HEK293 (cell line): ENCODE results near the gene PLEKHG5.

ENCODE experiments used
- CTCF ChIA-PET: fragments of 350-600 bp; formaldehyde crosslinking; extraction: SDS; loops from one replicate; lab custom pipeline; 2021; ENCODE audit warnings: antibody characterized with exemption; lab: Yijun Ruan, JAX
- POLR2A ChIA-PET: fragments of 300-600 bp; formaldehyde crosslinking; extraction: SDS; loops from one replicate; lab custom pipeline; 2020; ENCODE audit warnings: antibody characterized with exemption, inconsistent platforms; lab: Yijun Ruan, JAX
- H3K27ac ChIP-seq: fragments of 200-500 bp; sonication (Bioruptor generic); 2 replicates; pipeline ENCODE4 v1.5.1; 2014; ENCODE audit warnings: low read depth, low read length, control low read depth, inconsistent platforms; ENCODE audit errors: extremely low read depth
- H3K36me3 ChIP-seq, 2 experiments: fragments of 200-500 bp in 1 of 2; sonication (Bioruptor generic) in 1 of 2; 1 replicate in 1 of 2; 2 replicates in 1 of 2; pipeline ENCODE4 v1.5.1; 2014 to 2017; ENCODE audit warnings: inconsistent platforms in 2 of 2, low read length in 2 of 2; ENCODE audit not compliant: control insufficient read depth in 2 of 2, insufficient read depth in 1 of 2
- H3K4me1 ChIP-seq: fragments of 200-500 bp; sonication (Bioruptor generic); 2 replicates; pipeline ENCODE4 v1.5.1; 2014; ENCODE audit warnings: mild to moderate bottlenecking, low read length, inconsistent platforms; ENCODE audit not compliant: control insufficient read depth, insufficient read depth
- H3K4me3 ChIP-seq: 2 replicates; pipeline ENCODE4 v1.5.1; 2011; ENCODE audit warnings: low read depth, mild to moderate bottlenecking, control low read depth, low read length, moderate library complexity
- H3K9me3 ChIP-seq: fragments of 200-500 bp; sonication (Bioruptor generic); 2 replicates; pipeline ENCODE4 v1.5.1; 2014; ENCODE audit warnings: low read depth, low read length, inconsistent platforms; ENCODE audit not compliant: control insufficient read depth, insufficient read depth
- EGR2 ChIP-seq: fragments of 450-650 bp; formaldehyde crosslinking; IDR thresholded peaks from 2 replicates; pipeline ENCODE4 v1.5.1; 2016; ENCODE audit warnings: low read depth, missing biosample characterization, missing genetic modification characterization
- HOXC10 ChIP-seq: sonication (generic); formaldehyde crosslinking; IDR thresholded peaks from 2 replicates; pipeline ENCODE4 v1.8.1; 2023; ENCODE audit warnings: mild to moderate bottlenecking, missing genetic modification reagents
- HOXD13 ChIP-seq: sonication (generic); formaldehyde crosslinking; IDR thresholded peaks from 2 replicates; pipeline ENCODE4 v1.8.0; 2022; ENCODE audit warnings: missing genetic modification reagents, borderline replicate concordance
- PRDM4 ChIP-seq: fragments of 450-650 bp; formaldehyde crosslinking; IDR thresholded peaks from 2 replicates; pipeline ENCODE4 v1.5.1; 2017; ENCODE audit warnings: missing biosample characterization, missing genetic modification characterization
- SP2 ChIP-seq: fragments of 450-650 bp; formaldehyde crosslinking; IDR thresholded peaks from 2 replicates; pipeline ENCODE4 v1.5.1; 2016; ENCODE audit warnings: missing biosample characterization, missing genetic modification characterization
- YY2 ChIP-seq: fragments of 450-650 bp; formaldehyde crosslinking; IDR thresholded peaks from 2 replicates; pipeline ENCODE4 v1.5.1; 2016; ENCODE audit warnings: missing biosample characterization, missing genetic modification characterization
- ZBTB17 ChIP-seq: fragments of 450-650 bp; formaldehyde crosslinking; IDR thresholded peaks from 2 replicates; pipeline ENCODE4 v1.5.1; 2016; ENCODE audit warnings: missing biosample characterization, missing genetic modification characterization
- ZFHX2 ChIP-seq: fragments of 450-650 bp; formaldehyde crosslinking; conservative IDR thresholded peaks from 2 replicates; pipeline ENCODE4 v1.5.1; 2016; ENCODE audit warnings: missing biosample characterization, missing genetic modification characterization
- ZNF10 ChIP-seq: fragments of 450-650 bp; formaldehyde crosslinking; IDR thresholded peaks from 2 replicates; pipeline ENCODE4 v1.5.1; 2017; ENCODE audit warnings: missing biosample characterization, missing genetic modification characterization
- ZNF133 ChIP-seq: fragments of 450-650 bp; formaldehyde crosslinking; IDR thresholded peaks from 2 replicates; pipeline ENCODE4 v1.5.1; 2016; ENCODE audit warnings: missing biosample characterization, missing genetic modification characterization
- ZNF202 ChIP-seq: fragments of 450-650 bp; formaldehyde crosslinking; IDR thresholded peaks from 2 replicates; pipeline ENCODE4 v1.5.1; 2016; ENCODE audit warnings: missing biosample characterization, missing genetic modification characterization, borderline replicate concordance
- ZNF23 ChIP-seq: fragments of 450-650 bp; formaldehyde crosslinking; IDR thresholded peaks from 2 replicates; pipeline ENCODE4 v1.5.1; 2016; ENCODE audit warnings: missing biosample characterization, missing genetic modification characterization, borderline replicate concordance
- ZNF394 ChIP-seq: fragments of 450-650 bp; formaldehyde crosslinking; IDR thresholded peaks from 2 replicates; pipeline ENCODE4 v1.5.1; 2016; ENCODE audit warnings: missing biosample characterization, missing genetic modification characterization, mild to moderate bottlenecking, moderate library complexity, borderline replicate concordance
- ZNF48 ChIP-seq: fragments of 450-650 bp; formaldehyde crosslinking; IDR thresholded peaks from 2 replicates; pipeline ENCODE4 v1.5.1; 2016; ENCODE audit warnings: missing biosample characterization, missing genetic modification characterization
- ZNF624 ChIP-seq: fragments of 450-650 bp; formaldehyde crosslinking; IDR thresholded peaks from 2 replicates; pipeline ENCODE4 v1.5.1; 2017; ENCODE audit warnings: missing biosample characterization, missing genetic modification characterization
- ZNF654 ChIP-seq: fragments of 450-650 bp; formaldehyde crosslinking; IDR thresholded peaks from 2 replicates; pipeline ENCODE4 v1.5.1; 2016; ENCODE audit warnings: low read depth, missing biosample characterization, missing genetic modification characterization
- TF ChIP-seq, protein P1 (sequence below): fragments of 450-650 bp; formaldehyde crosslinking; IDR thresholded peaks from 2 replicates; pipeline ENCODE4 v1.5.1; 2016; ENCODE audit warnings: missing biosample characterization, missing genetic modification characterization
- TF ChIP-seq, protein P2 (sequence below): fragments of 450-650 bp; formaldehyde crosslinking; IDR thresholded peaks from 2 replicates; pipeline ENCODE4 v1.5.1; 2016; ENCODE audit warnings: missing biosample characterization, missing genetic modification characterization

The PLEKHG5 gene

GRCh38 chr1:6462412-6463119 is 28.9 kb downstream of the PLEKHG5 start (continued):
- TF ChIP-seq, protein P1, sequence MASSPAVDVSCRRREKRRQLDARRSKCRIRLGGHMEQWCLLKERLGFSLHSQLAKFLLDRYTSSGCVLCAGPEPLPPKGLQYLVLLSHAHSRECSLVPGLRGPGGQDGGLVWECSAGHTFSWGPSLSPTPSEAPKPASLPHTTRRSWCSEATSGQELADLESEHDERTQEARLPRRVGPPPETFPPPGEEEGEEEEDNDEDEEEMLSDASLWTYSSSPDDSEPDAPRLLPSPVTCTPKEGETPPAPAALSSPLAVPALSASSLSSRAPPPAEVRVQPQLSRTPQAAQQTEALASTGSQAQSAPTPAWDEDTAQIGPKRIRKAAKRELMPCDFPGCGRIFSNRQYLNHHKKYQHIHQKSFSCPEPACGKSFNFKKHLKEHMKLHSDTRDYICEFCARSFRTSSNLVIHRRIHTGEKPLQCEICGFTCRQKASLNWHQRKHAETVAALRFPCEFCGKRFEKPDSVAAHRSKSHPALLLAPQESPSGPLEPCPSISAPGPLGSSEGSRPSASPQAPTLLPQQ (tag by site-specific recombination): no peak

GRCh38 chr1:6461538-6462411 is 29.7 kb downstream of the PLEKHG5 start:
- ChIA-PET CTCF (interaction anchor here (0.8 to 2.7 kb wide), 3 partner anchors 12 to 215 kb away, joined by 3 to 6 read pairs (median 4); no protein-coding TSS in a partner anchor), POLR2A (no interaction called here)
- H3K9me3 ChIP-seq: no peaks in the 10 kb centered on the region

GRCh38 chr1:6461051-6461530 is 30.4 kb downstream of the PLEKHG5 start:
- Histone ChIP-seq H3K4me3 (no peak overlapping the region), H3K9me3 (no peaks in the 10 kb centered on the region), H3K27ac (no peak overlapping the region), H3K4me1 (no peaks in the 10 kb centered on the region), H3K36me3 (peaks cover 0 to 27% of the 10 kb centered on the region in 2 experiments; a peak in 1 of 3 replicates)
- CTCF ChIA-PET: no interaction called here
- POLR2A ChIA-PET: no interaction called here
- TF ChIP-seq ZNF48 (tag by site-specific recombination) (no peak), EGR2 (tag by site-specific recombination) (no peak), YY2 (tag by site-specific recombination) (no peak), ZBTB17 (no peak), ZNF394 (no peak), ZNF624 (tag by site-specific recombination) (no peak), ZNF10 (no peak), PRDM4 (tag by site-specific recombination) (no peak), HOXD13 (no peak), SP2 (tag by site-specific recombination) (no peak), ZNF133 (tag by site-specific recombination) (no peak), ZNF23 (tag by site-specific recombination) (no peak), ZNF202 (tag by site-specific recombination) (no peak), HOXC10 (CRISPR knock-in tag) (no peak)

More at GRCh38 chr1:6461538-6462411, 29.7 kb downstream of the PLEKHG5 start:
- H3K4me3 ChIP-seq: no peak overlapping the region
- TF ChIP-seq EGR2 (tag by site-specific recombination) (0 out of 2 replicates have a peak, but pooled peaks have one; percentile 30), ZNF654 (tag by site-specific recombination) (no peak), ZFHX2 (tag by site-specific recombination) (no peak)
- TF ChIP-seq, protein P2, sequence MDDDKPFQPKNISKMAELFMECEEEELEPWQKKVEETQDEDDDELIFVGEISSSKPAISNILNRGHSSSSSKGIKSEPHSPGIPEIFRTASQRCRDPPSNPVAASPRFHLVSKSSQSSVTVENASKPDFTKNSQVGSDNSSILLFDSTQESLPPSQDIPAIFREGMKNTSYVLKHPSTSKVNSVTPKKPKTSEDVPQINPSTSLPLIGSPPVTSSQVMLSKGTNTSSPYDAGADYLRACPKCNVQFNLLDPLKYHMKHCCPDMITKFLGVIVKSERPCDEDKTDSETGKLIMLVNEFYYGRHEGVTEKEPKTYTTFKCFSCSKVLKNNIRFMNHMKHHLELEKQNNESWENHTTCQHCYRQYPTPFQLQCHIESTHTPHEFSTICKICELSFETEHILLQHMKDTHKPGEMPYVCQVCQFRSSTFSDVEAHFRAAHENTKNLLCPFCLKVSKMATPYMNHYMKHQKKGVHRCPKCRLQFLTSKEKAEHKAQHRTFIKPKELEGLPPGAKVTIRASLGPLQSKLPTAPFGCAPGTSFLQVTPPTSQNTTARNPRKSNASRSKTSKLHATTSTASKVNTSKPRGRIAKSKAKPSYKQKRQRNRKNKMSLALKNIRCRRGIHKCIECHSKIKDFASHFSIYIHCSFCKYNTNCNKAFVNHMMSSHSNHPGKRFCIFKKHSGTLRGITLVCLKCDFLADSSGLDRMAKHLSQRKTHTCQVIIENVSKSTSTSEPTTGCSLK (tag by site-specific recombination): no peak
- peaks cover 0 to 27% of the 10 kb centered on the region in 2 experiments; a peak in 1 of 3 replicates for H3K36me3 ChIP-seq
- H3K27ac ChIP-seq: no peak overlapping the region
- H3K4me1 ChIP-seq: no peaks in the 10 kb centered on the region
